GM12878 (cell line): ENCODE results near the gene MAP3K7CL. TPM values are rescaled to one million over a fixed set of nuclear protein-coding genes. Genes with fewer than 3 reads are reported as not detected.

Experiments used
- ATAC-seq: fragments of 200-7000 bp; cut with Tn5 transposase; 3 replicates; pipeline ENCODE4 v1.9.1; 2020; ENCODE audit warnings: mild to moderate bottlenecking, moderate library complexity
- BruUV-seq: library from RNA; stranded (reverse); fragments of 400-500 nt; replicated peaks from 2 replicates; lab custom pipeline; 2021; lab: Mats Ljungman, UMichigan
- CTCF ChIA-PET: fragments of 300-600 bp; sonication (Branson Sonifier 250); formaldehyde crosslinking; extraction: SDS; loops from one replicate; lab custom pipeline; 2021; ENCODE audit warnings: inconsistent platforms; lab: Yijun Ruan, JAX
- POLR2A ChIA-PET: fragments of 350-600 bp; formaldehyde crosslinking; extraction: SDS; loops from one replicate; lab custom pipeline; 2021; ENCODE audit warnings: inconsistent platforms; lab: Charles Lee
- RAD21 ChIA-PET: fragments of 300-600 bp; sonication (Branson Sonifier 250); formaldehyde crosslinking; loops from one replicate; lab custom pipeline; 2023; ENCODE audit warnings: antibody characterized with exemption; ENCODE audit not compliant: unreplicated experiment; lab: Charles Lee
- SMC1A ChIA-PET: fragments of 300-600 bp; sonication (Branson Sonifier 250); formaldehyde crosslinking; loops from one replicate; lab custom pipeline; 2023; ENCODE audit not compliant: unreplicated experiment, uncharacterized antibody; lab: Charles Lee
- DNase-seq: peaks from one replicate; pipeline ENCODE4 v3.0.0-alpha.2; 2011; ENCODE audit warnings: low read depth, low spot score
- FAIRE-seq: peaks from 3 replicates; lab custom pipeline; 2011; peaks lifted over from hg19 to GRCh38; lab: Jason Lieb, UNC
- H2AFZ ChIP-seq: 2 replicates; pipeline ENCODE4 v1.6.0; 2011; ENCODE audit warnings: low read depth, low read length, control low read depth; ENCODE audit not compliant: control insufficient read depth
- H3K27ac ChIP-seq: 2 replicates; pipeline ENCODE4 v1.5.1; 2011; ENCODE audit warnings: control low read depth; ENCODE audit not compliant: control insufficient read depth, insufficient read depth
- H3K27me3 ChIP-seq, 2 experiments: replicated peaks in 1 of 2; 2 replicates each; pipeline versions ENCODE4 v1.6.0 to v1.6.1; 2011; ENCODE audit warnings: low read length in 1 of 2; ENCODE audit not compliant: control insufficient read depth in 2 of 2, insufficient read depth in 2 of 2
- H3K36me3 ChIP-seq, 2 experiments: 2 replicates each; pipeline ENCODE4 v1.5.1; 2011; ENCODE audit warnings: low read length in 1 of 2; ENCODE audit not compliant: control insufficient read depth in 2 of 2, insufficient read depth in 2 of 2
- H3K4me1 ChIP-seq: 2 replicates; pipeline ENCODE4 v1.6.1; 2011; ENCODE audit warnings: mild to moderate bottlenecking, low read length, moderate library complexity, mixed read lengths; ENCODE audit not compliant: control insufficient read depth, insufficient read depth
- H3K4me2 ChIP-seq: 2 replicates; pipeline ENCODE4 v1.6.0; 2011; ENCODE audit warnings: control low read depth; ENCODE audit not compliant: control insufficient read depth, insufficient read depth
- H3K4me3 ChIP-seq: fragments of 200-600 bp; sonication (generic); 2 replicates; pipeline ENCODE4 v1.5.1; 2016
- H3K79me2 ChIP-seq: 2 replicates; pipeline ENCODE4 v1.6.0; 2011; ENCODE audit warnings: low read length; ENCODE audit not compliant: control insufficient read depth, insufficient read depth
- H3K9ac ChIP-seq: 2 replicates; pipeline ENCODE4 v1.8.0; 2011; ENCODE audit warnings: low read length, control low read depth, mixed read lengths; ENCODE audit not compliant: control insufficient read depth, insufficient read depth
- H3K9me3 ChIP-seq: replicated peaks from 3 replicates; pipeline ENCODE4 v1.5.1; 2011; ENCODE audit warnings: mild to moderate bottlenecking, low read length; ENCODE audit not compliant: control insufficient read depth, insufficient read depth
- H4K20me1 ChIP-seq: 2 replicates; pipeline ENCODE4 v1.6.0; 2011; ENCODE audit not compliant: control insufficient read depth, insufficient read depth
- CBFB ChIP-seq: IDR thresholded peaks from 2 replicates; pipeline ENCODE4 v1.6.1; 2016; ENCODE audit warnings: antibody characterized with exemption, low read depth
- CBX5 ChIP-seq: sonication (generic); IDR thresholded peaks from 2 replicates; pipeline ENCODE4 v1.6.1; 2016; ENCODE audit warnings: low read depth, moderate library complexity, mild to moderate bottlenecking, inconsistent platforms
- CHD2 ChIP-seq: IDR thresholded peaks from 2 replicates; pipeline ENCODE4 v1.6.1; 2011; ENCODE audit warnings: low read depth, low read length, improper control_type of control experiment, borderline replicate concordance
- FOXK2 ChIP-seq: fragments of 450-650 bp; IDR thresholded peaks from 2 replicates; pipeline ENCODE4 v1.6.1; 2017; ENCODE audit warnings: mild to moderate bottlenecking, moderate library complexity
- HCFC1 ChIP-seq: fragments of 150-350 bp; IDR thresholded peaks from 2 replicates; pipeline ENCODE4 v1.6.1; 2014; ENCODE audit warnings: low read length
- HSF1 ChIP-seq: fragments of 150-350 bp; IDR thresholded peaks from 2 replicates; pipeline ENCODE4 v1.6.1; 2014; ENCODE audit warnings: mild to moderate bottlenecking, low read depth, low read length
- KAT2A ChIP-seq: conservative IDR thresholded peaks from 2 replicates; pipeline ENCODE4 v1.6.1; 2011; ENCODE audit warnings: low read depth, low read length; ENCODE audit not compliant: control insufficient read depth
- KDM1A ChIP-seq: fragments of 200-600 bp; sonication (generic); IDR thresholded peaks from 2 replicates; pipeline ENCODE4 v1.6.1; 2016; ENCODE audit warnings: borderline replicate concordance
- MEF2A ChIP-seq: IDR thresholded peaks from 2 replicates; pipeline ENCODE4 v1.6.1; 2011; ENCODE audit warnings: low read depth, mild to moderate bottlenecking, low read length, moderate library complexity; ENCODE audit not compliant: insufficient read depth
- MTA2 ChIP-seq: fragments of 450-650 bp; IDR thresholded peaks from 2 replicates; pipeline ENCODE4 v1.6.1; 2016; ENCODE audit warnings: low read depth, mild to moderate bottlenecking, moderate library complexity
- MXI1 ChIP-seq: fragments of 150-350 bp; IDR thresholded peaks from 2 replicates; pipeline ENCODE4 v1.6.1; 2011; ENCODE audit warnings: low read depth, mild to moderate bottlenecking, inconsistent platforms, low read length, improper control_type of control experiment
- NBN ChIP-seq: fragments of 450-650 bp; IDR thresholded peaks from 2 replicates; pipeline ENCODE4 v1.6.1; 2016
- NFIC ChIP-seq: IDR thresholded peaks from 2 replicates; pipeline ENCODE4 v1.6.1; 2012; ENCODE audit warnings: low read depth, mild to moderate bottlenecking, inconsistent platforms, low read length, moderate library complexity
- NR2F1 ChIP-seq: fragments of 450-650 bp; conservative IDR thresholded peaks from 2 replicates; pipeline ENCODE4 v1.6.1; 2017; ENCODE audit warnings: mild to moderate bottlenecking
- PAX8 ChIP-seq: fragments of 450-650 bp; IDR thresholded peaks from 2 replicates; pipeline ENCODE4 v1.6.1; 2017; ENCODE audit warnings: mild to moderate bottlenecking, moderate library complexity
- PKNOX1 ChIP-seq: fragments of 450-650 bp; IDR thresholded peaks from 2 replicates; pipeline ENCODE4 v1.6.1; 2016; ENCODE audit warnings: mild to moderate bottlenecking
- POLR2A ChIP-seq: IDR thresholded peaks from 2 replicates; pipeline ENCODE4 v1.6.1; 2011; ENCODE audit warnings: low read depth, mild to moderate bottlenecking, low read length
- RAD51 ChIP-seq: fragments of 450-650 bp; IDR thresholded peaks from 2 replicates; pipeline ENCODE4 v1.6.1; 2016; ENCODE audit warnings: moderate library complexity, mild to moderate bottlenecking, inconsistent platforms
- SMC3 ChIP-seq: IDR thresholded peaks from 2 replicates; pipeline ENCODE4 v1.6.1; 2011; ENCODE audit warnings: low read length, improper control_type of control experiment, borderline replicate concordance
- SREBF2 ChIP-seq: IDR thresholded peaks from 2 replicates; pipeline ENCODE4 v1.6.1; 2012; ENCODE audit warnings: mild to moderate bottlenecking, low read length
- ZNF217 ChIP-seq: fragments of 450-650 bp; IDR thresholded peaks from 2 replicates; pipeline ENCODE4 v1.6.1; 2017; ENCODE audit warnings: antibody characterized with exemption, mild to moderate bottlenecking
- ZNF384 ChIP-seq: IDR thresholded peaks from 2 replicates; pipeline ENCODE4 v1.6.1; 2012; ENCODE audit warnings: low read depth, mild to moderate bottlenecking, low read length, improper control_type of control experiment, borderline replicate concordance
- ZZZ3 ChIP-seq: IDR thresholded peaks from 2 replicates; pipeline ENCODE4 v1.6.1; 2011; ENCODE audit warnings: low read depth; ENCODE audit not compliant: control insufficient read depth, insufficient read length
- WGBS: methylation state at CpG from one replicate; pipeline ENCODE4 v1.1.6; 2016; ENCODE audit warnings: low lambda C conversion rate; ENCODE audit not compliant: insufficient replicate concordance, insufficient coverage; ENCODE audit errors: missing lambda C conversion rate; 5-methylcytosine and 5-hydroxymethylcytosine counted together
- in situ Hi-C: fragments of 300-500 bp; cut with MboI; formaldehyde crosslinking; loops from 9 replicates; pipeline ENCODE4 v1.14.3; 2018; ENCODE audit warnings: mixed read lengths
- intact Hi-C: fragments of 100-400 bp; cut with micrococcal nuclease; formaldehyde crosslinking; loops from one replicate; pipeline ENCODE4 v1.14.2; 2022; ENCODE audit not compliant: unreplicated experiment
- polyA plus RNA-seq, 11 experiments: library from polyadenylated mRNA; depleted of rRNA in 4 of 11; unstranded in 6 of 11; stranded (reverse) in 5 of 11; fragments of >200 nt; fragmentation: Nextera tagmentation in 4 of 11; fragmentation: Illumina TruSeq in 1 of 11; extraction: Ambion mirVana in 4 of 11; extraction: Trizol in 1 of 11; gene quantifications; 1 replicate in 1 of 11; 2 replicates in 10 of 11; pipeline versions ENCODE4 v1.2.1 to v1.2.3, GENCODE V29; 2011 to 2016; ENCODE audit warnings: inconsistent platforms in 2 of 11, missing spikeins in 2 of 11, low read depth in 1 of 11
- total RNA-seq, 4 experiments: library from RNA; depleted of rRNA in 3 of 4; stranded (reverse); fragments of >200 nt in 3 of 4; fragmentation: Illumina TruSeq in 1 of 4; extraction: Trizol in 1 of 4; gene quantifications; 2 replicates each; pipeline versions ENCODE4 v1.2.1 to v1.2.3, GENCODE V29; 2013 to 2021
- TF ChIP-seq, protein P1 (sequence below): fragments of 450-650 bp; IDR thresholded peaks from 2 replicates; pipeline ENCODE4 v1.6.1; 2017; ENCODE audit warnings: mild to moderate bottlenecking, low read depth, inconsistent platforms; ENCODE audit not compliant: poor library complexity, severe bottlenecking

MAP3K7CL gene
- total and polyA plus RNA-seq, 10 of the 15 experiments (the other 5 are each of a cell fraction or from before 2014, with no cell fraction given): 3.2 to 19.7 (median 6.6) TPM

GRCh38 chr21:29148530-29148929, 18.1 kb downstream of the MAP3K7CL start:
- H3K79me2 ChIP-seq: no peaks in the 10 kb centered on the region
- no peaks in the 10 kb centered on the region for H4K20me1 ChIP-seq
- H3K9ac ChIP-seq: no peak overlapping the region
- no peak overlapping the region for H3K4me3 ChIP-seq
- peak; percentile 93 for ATAC-seq
- ChIA-PET RAD21 (interaction anchor here (0.6 to 2.1 kb wide), 7 partner anchors 16 to 151 kb away, joined by 3 to 7 read pairs (median 4); partner anchors contain the start of genes BACH1 and MAP3K7CL), SMC1A (interaction anchor here (0.7 to 2.3 kb wide), 13 partner anchors 10 to 200 kb away, joined by 3 to 11 read pairs (median 4); partner anchors contain the start of gene MAP3K7CL), POLR2A (interaction anchor here (0.7 to 1.5 kb wide), 3 partner anchors 22 to 255 kb away, joined by 3 to 6 read pairs (median 4); no protein-coding TSS in a partner anchor), CTCF (interaction anchor here (0.6 to 2.8 kb wide), 7 partner anchors 10 to 299 kb away, joined by 3 to 9 read pairs (median 3); no protein-coding TSS in a partner anchor)
- H3K4me1 ChIP-seq: no peaks in the 10 kb centered on the region
- H3K9me3 ChIP-seq: no peaks in the 10 kb centered on the region
- no TSS peak for BruUV-seq
- H2AFZ ChIP-seq: no peak overlapping the region
- H3K27ac ChIP-seq: no peak overlapping the region
- DNase-seq: no peak
- no peaks in the 10 kb centered on the region for H3K36me3 ChIP-seq
- in situ Hi-C loops (no loop called here), intact Hi-C loops (no loop called here)
- no peaks in the 10 kb centered on the region for H3K27me3 ChIP-seq
- no peak for FAIRE-seq
- no peak overlapping the region for H3K4me2 ChIP-seq
- WGBS: 78% methylated on average over 5 of the region's 5 CpGs
- TF ChIP-seq MTA2 (peak; percentile 98), ZNF384 (no peak), ZZZ3 (no peak), FOXK2 (no peak), PAX8 (no peak), ZNF217 (0 out of 2 replicates have a peak, but pooled peaks have one; percentile 20), SMC3 (no peak), HSF1 (no peak), MXI1 (no peak), CBFB (no peak), NR2F1 (no peak; the same call in 1 of the 2 replicates), MEF2A (no peak), RAD51 (no peak), NBN (no peak), HCFC1 (no peak), PKNOX1 (no peak), CBX5 (no peak), CHD2 (no peak), SREBF2 (no peak), POLR2A (no peak), KAT2A (no peak), NFIC (no peak), KDM1A (no peak)
- TF ChIP-seq, protein P1, sequence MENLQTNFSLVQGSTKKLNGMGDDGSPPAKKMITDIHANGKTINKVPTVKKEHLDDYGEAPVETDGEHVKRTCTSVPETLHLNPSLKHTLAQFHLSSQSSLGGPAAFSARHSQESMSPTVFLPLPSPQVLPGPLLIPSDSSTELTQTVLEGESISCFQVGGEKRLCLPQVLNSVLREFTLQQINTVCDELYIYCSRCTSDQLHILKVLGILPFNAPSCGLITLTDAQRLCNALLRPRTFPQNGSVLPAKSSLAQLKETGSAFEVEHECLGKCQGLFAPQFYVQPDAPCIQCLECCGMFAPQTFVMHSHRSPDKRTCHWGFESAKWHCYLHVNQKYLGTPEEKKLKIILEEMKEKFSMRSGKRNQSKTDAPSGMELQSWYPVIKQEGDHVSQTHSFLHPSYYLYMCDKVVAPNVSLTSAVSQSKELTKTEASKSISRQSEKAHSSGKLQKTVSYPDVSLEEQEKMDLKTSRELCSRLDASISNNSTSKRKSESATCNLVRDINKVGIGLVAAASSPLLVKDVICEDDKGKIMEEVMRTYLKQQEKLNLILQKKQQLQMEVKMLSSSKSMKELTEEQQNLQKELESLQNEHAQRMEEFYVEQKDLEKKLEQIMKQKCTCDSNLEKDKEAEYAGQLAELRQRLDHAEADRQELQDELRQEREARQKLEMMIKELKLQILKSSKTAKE: peak; percentile 58
